Astrocyte of the spinal cord (primary cell): ENCODE data around the gene PDE7B.

Experiments used
- DNase-seq: peaks from one replicate; pipeline ENCODE4 v3.0.0; 2011; ENCODE audit warnings: low read depth, low spot score
- H3K4me3 ChIP-seq: 2 replicates; pipeline ENCODE4 v1.5.1; 2011; ENCODE audit warnings: low read depth, mild to moderate bottlenecking, low read length, moderate library complexity
- in situ Hi-C: cut with HindIII; loops from 2 replicates; pipeline ENCODE4 v1.10.0; 2017; ENCODE audit warnings: low sequenced_read_pairs
- TF ChIP-seq, protein P1 (sequence below): IDR thresholded peaks from 2 replicates; pipeline ENCODE4 v1.5.1; 2012; ENCODE audit warnings: low read depth, mild to moderate bottlenecking, low read length, inconsistent platforms

PDE7B gene

GRCh38 chr6:136123468-136123867 lies 272.0 kb downstream of the PDE7B start:
- no peak for DNase-seq
- H3K4me3 ChIP-seq, result no peak overlapping the region
- in situ Hi-C loops, result no loop called here
- TF ChIP-seq, protein P1, sequence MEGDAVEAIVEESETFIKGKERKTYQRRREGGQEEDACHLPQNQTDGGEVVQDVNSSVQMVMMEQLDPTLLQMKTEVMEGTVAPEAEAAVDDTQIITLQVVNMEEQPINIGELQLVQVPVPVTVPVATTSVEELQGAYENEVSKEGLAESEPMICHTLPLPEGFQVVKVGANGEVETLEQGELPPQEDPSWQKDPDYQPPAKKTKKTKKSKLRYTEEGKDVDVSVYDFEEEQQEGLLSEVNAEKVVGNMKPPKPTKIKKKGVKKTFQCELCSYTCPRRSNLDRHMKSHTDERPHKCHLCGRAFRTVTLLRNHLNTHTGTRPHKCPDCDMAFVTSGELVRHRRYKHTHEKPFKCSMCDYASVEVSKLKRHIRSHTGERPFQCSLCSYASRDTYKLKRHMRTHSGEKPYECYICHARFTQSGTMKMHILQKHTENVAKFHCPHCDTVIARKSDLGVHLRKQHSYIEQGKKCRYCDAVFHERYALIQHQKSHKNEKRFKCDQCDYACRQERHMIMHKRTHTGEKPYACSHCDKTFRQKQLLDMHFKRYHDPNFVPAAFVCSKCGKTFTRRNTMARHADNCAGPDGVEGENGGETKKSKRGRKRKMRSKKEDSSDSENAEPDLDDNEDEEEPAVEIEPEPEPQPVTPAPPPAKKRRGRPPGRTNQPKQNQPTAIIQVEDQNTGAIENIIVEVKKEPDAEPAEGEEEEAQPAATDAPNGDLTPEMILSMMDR, result no peak

GRCh38 chr6:136125585-136125984 lies 274.1 kb downstream of the PDE7B start:
- in situ Hi-C loops, result no loop called here
- TF ChIP-seq, protein P1, result no peak
- no peak for DNase-seq

GRCh38 chr6:136127873-136128272 lies 276.4 kb downstream of the PDE7B start:
- no peak overlapping the region for H3K4me3 ChIP-seq
- no peak for DNase-seq
- in situ Hi-C loops, result no loop called here
- TF ChIP-seq, protein P1, result no peak

More at GRCh38 chr6:136125585-136125984, 274.1 kb downstream of the PDE7B start:
- H3K4me3 ChIP-seq, result no peak overlapping the region

GRCh38 chr6:136129365-136129764 lies 277.9 kb downstream of the PDE7B start:
- H3K4me3 ChIP-seq, result no peak overlapping the region
- in situ Hi-C loops, result no loop called here
- DNase-seq, result no peak
- TF ChIP-seq, protein P1, result no peak

- DNase-seq, result no peak
- in situ Hi-C loops, result no loop called here
- H3K4me3 ChIP-seq, result no peak overlapping the region
- TF ChIP-seq, protein P1, result no peak
Measured at GRCh38 chr6:136134268-136134667, 282.8 kb downstream of the PDE7B start.

DNA sequence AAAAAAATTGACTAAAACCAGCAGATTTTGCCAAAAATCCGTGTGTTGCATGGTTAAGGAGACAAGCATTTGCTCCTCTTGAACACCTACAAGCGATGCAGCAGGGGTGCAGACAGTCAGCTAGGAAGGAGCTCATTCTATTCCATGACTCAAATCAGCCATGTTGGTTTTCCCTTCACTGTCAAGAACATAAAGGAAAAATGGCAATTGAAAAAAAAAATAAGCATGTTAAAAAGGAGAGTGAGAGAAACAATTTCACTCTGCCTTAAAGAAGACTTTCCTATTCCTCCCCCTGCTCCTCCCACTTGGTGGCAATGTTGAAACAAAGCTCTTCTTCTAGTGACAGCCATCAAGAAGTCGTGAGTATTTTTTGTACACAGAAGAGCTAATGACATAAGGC lies 283.2 kb downstream of the PDE7B start:
- TF ChIP-seq, protein P1, result no peak
- H3K4me3 ChIP-seq, result no peak overlapping the region
- in situ Hi-C loops, result no loop called here
- DNase-seq, result no peak

DNA sequence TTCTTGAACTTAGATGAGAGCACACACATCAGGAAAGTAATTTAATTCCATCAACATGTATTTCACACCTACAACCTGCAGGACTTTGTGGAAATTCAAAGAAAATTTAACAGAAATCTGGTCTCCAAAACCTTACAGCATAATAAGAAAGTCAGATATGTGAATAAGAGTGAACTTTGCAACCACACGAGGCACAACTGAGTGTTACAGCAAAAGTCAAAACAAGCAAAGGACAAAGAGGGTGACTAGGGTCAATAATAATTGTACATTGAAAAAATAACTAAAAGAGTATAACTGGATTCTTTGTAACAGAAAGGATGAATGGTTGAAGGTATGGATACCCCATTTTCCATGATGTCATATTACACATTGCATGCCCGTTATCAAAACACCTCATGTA lies 284.8 kb downstream of the PDE7B start:
- in situ Hi-C loops, result no loop called here
- H3K4me3 ChIP-seq, result no peak overlapping the region
- DNase-seq, result no peak
- TF ChIP-seq, protein P1, result no peak
